ENCODE measurements around the gene GOLGA6L9.
"Not testable (repeated sequence)": the region's sequence is repeated elsewhere in the genome, so short reads cannot be mapped to it uniquely, and the experiment has no call there.

DNA sequence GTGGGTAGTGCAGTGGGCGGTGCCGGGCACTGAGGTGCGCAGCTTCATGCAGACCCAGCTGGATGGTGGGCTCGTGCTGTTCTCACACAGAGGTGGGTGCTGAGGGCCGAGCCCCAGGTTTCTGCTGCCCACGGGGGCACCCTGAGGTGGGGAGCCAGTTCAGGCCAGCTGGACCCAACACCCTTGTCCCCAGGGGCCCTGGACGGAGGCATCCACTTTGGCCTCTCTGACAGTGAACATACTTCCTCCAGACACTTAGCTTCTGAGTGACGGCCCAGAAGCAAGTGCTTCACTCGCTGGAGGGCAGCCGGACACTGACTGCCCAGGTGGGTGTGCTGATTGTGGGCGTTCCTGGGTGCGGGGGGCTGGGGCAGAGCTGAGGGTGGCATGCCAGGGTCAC lies 39.8 kb downstream of the GOLGA6L9 start:
- TF ChIP-seq, protein P1, sequence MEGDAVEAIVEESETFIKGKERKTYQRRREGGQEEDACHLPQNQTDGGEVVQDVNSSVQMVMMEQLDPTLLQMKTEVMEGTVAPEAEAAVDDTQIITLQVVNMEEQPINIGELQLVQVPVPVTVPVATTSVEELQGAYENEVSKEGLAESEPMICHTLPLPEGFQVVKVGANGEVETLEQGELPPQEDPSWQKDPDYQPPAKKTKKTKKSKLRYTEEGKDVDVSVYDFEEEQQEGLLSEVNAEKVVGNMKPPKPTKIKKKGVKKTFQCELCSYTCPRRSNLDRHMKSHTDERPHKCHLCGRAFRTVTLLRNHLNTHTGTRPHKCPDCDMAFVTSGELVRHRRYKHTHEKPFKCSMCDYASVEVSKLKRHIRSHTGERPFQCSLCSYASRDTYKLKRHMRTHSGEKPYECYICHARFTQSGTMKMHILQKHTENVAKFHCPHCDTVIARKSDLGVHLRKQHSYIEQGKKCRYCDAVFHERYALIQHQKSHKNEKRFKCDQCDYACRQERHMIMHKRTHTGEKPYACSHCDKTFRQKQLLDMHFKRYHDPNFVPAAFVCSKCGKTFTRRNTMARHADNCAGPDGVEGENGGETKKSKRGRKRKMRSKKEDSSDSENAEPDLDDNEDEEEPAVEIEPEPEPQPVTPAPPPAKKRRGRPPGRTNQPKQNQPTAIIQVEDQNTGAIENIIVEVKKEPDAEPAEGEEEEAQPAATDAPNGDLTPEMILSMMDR (conservative IDR thresholded peaks at IDR 0.05; ENCODE audit: low read depth, low read length): not testable (repeated sequence)
- TF ChIP-seq EZH2 (IDR thresholded peaks at IDR 0.05; ENCODE audit: borderline replicate concordance, low read depth, low read length, poor library complexity, severe bottlenecking): not testable (repeated sequence)

All from A673 (cell line).